ENCODE results near the gene RBM20. TPM values are rescaled to one million over a fixed set of nuclear protein-coding genes. Genes with fewer than 3 reads are reported as not detected.

The RBM20 gene
- total RNA-seq, 1 donor from 2014 or later, result 3.3 TPM

- Histone ChIP-seq H3K4me3 (ENCODE audit: low read depth, low read length) (no peak overlapping the region), H3K27me3 (ENCODE audit: control insufficient read depth, insufficient read depth, low read length) (no peaks in the 10 kb centered on the region), H3K36me3 (ENCODE audit: control insufficient read depth, insufficient read depth, low read length) (no peaks in the 10 kb centered on the region)
- TF ChIP-seq, protein P1, sequence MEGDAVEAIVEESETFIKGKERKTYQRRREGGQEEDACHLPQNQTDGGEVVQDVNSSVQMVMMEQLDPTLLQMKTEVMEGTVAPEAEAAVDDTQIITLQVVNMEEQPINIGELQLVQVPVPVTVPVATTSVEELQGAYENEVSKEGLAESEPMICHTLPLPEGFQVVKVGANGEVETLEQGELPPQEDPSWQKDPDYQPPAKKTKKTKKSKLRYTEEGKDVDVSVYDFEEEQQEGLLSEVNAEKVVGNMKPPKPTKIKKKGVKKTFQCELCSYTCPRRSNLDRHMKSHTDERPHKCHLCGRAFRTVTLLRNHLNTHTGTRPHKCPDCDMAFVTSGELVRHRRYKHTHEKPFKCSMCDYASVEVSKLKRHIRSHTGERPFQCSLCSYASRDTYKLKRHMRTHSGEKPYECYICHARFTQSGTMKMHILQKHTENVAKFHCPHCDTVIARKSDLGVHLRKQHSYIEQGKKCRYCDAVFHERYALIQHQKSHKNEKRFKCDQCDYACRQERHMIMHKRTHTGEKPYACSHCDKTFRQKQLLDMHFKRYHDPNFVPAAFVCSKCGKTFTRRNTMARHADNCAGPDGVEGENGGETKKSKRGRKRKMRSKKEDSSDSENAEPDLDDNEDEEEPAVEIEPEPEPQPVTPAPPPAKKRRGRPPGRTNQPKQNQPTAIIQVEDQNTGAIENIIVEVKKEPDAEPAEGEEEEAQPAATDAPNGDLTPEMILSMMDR (IDR thresholded peaks at IDR 0.05; ENCODE audit: insufficient read depth, low read length, poor library complexity, severe bottlenecking), result no peak
- DNase-seq (ENCODE audit: low read depth), result no peak
Measured at GRCh38 chr10:110778211-110778610, 134.1 kb downstream of the RBM20 start.

DNA sequence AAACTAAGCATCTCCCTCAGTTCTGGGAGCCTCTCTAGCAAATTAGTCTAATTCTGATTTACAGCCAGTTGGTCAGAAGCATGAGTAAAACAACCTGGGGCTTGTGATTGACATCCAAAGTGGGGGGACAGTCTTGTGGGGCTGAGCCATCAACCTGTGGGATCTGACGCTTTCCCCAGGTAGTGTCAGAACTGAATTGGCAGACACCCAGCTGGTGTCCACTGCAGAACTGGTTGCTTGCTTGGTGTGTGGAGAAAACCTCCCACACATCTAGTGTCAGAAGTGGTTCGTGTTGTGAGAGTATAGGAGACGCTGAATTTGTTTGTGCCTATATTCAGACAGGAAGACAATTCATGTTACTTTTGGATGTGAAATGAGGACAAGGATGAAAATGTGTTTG, 135.4 kb downstream of the RBM20 start:
- TF ChIP-seq, protein P1 (IDR thresholded peaks at IDR 0.05; ENCODE audit: insufficient read depth, low read length, poor library complexity, severe bottlenecking), result no peak
- Histone ChIP-seq H3K4me3 (ENCODE audit: low read depth, low read length) (no peak overlapping the region), H3K36me3 (ENCODE audit: control insufficient read depth, insufficient read depth, low read length) (no peaks in the 10 kb centered on the region), H3K27me3 (ENCODE audit: control insufficient read depth, insufficient read depth, low read length) (no peaks in the 10 kb centered on the region)
- DNase-seq (ENCODE audit: low read depth), result no peak

DNA sequence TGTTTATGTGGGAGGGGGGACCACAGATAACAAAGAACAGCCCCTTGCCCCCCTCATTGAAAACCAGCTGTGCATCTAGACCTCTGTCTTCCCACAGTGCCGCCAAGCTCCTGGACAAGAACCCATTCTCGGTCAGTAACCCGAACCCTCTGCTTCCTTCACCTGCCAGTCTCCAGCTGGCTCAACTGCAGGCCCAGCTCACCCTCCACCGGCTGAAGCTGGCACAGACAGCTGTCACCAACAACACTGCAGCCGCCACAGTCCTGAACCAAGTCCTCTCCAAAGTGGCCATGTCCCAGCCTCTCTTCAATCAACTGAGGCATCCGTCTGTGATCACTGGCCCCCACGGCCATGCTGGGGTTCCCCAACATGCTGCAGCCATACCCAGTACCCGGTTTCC, 136.6 kb downstream of the RBM20 start:
- Histone ChIP-seq H3K4me3 (ENCODE audit: low read depth, low read length) (no peak overlapping the region), H3K36me3 (ENCODE audit: control insufficient read depth, insufficient read depth, low read length) (no peaks in the 10 kb centered on the region), H3K27me3 (ENCODE audit: control insufficient read depth, insufficient read depth, low read length) (no peaks in the 10 kb centered on the region)
- no peak for DNase-seq (ENCODE audit: low read depth)
- TF ChIP-seq, protein P1 (IDR thresholded peaks at IDR 0.05; ENCODE audit: insufficient read depth, low read length, poor library complexity, severe bottlenecking), result no peak

- no peaks in the 10 kb centered on the region for H3K27me3 ChIP-seq (ENCODE audit: control insufficient read depth, insufficient read depth, low read length)
- TF ChIP-seq, protein P1 (IDR thresholded peaks at IDR 0.05; ENCODE audit: insufficient read depth, low read length, poor library complexity, severe bottlenecking), result no peak
Measured at GRCh38 chr10:110781139-110781538, 137.0 kb downstream of the RBM20 start.

GRCh38 chr10:110782616-110783015, 138.5 kb downstream of the RBM20 start:
- DNase-seq (ENCODE audit: low read depth), result no peak
- Histone ChIP-seq H3K36me3 (ENCODE audit: control insufficient read depth, insufficient read depth, low read length) (no peaks in the 10 kb centered on the region), H3K27me3 (ENCODE audit: control insufficient read depth, insufficient read depth, low read length) (no peaks in the 10 kb centered on the region), H3K4me3 (ENCODE audit: low read depth, low read length) (no peak overlapping the region)
- TF ChIP-seq, protein P1 (IDR thresholded peaks at IDR 0.05; ENCODE audit: insufficient read depth, low read length, poor library complexity, severe bottlenecking), result no peak

More at GRCh38 chr10:110781139-110781538, 137.0 kb downstream of the RBM20 start:
- no peak overlapping the region for H3K4me3 ChIP-seq (ENCODE audit: low read depth, low read length)
- H3K36me3 ChIP-seq (ENCODE audit: control insufficient read depth, insufficient read depth, low read length), result no peaks in the 10 kb centered on the region
- no peak for DNase-seq (ENCODE audit: low read depth)

DNA sequence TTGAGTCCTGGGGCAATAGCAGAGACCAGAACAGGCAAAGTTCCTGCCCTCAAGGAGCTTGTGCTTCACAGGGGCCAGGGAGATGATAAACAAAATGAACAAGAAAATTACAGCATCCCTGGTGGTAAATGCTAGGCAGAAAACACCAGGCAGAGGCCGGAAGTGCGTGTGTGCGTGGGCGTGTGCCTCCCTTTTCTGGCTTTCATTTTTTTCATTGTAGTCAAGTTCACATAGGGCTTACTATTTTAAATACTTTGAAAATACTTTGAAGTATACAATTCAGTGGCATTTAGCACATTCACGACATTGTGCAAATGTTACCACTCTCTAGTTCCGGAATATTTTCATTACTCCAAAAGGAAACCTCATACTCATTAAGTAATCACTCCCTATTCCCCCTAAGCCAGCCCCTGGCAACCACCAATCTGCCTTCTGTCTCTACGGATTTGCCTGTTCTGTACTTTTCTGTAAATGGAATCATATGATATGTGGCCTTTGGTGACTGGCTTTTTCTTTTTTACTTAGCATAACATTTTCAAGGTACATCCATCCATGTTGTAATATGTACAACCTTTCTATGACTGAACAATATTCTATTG, 139.5 kb downstream of the RBM20 start:
- Histone ChIP-seq H3K27me3 (ENCODE audit: control insufficient read depth, insufficient read depth, low read length) (no peaks in the 10 kb centered on the region), H3K36me3 (ENCODE audit: control insufficient read depth, insufficient read depth, low read length) (no peaks in the 10 kb centered on the region), H3K4me3 (ENCODE audit: low read depth, low read length) (no peak overlapping the region)
- DNase-seq (ENCODE audit: low read depth), result no peak
- TF ChIP-seq, protein P1 (IDR thresholded peaks at IDR 0.05; ENCODE audit: insufficient read depth, low read length, poor library complexity, severe bottlenecking), result no peak
